SK-N-SH (cell line): ENCODE results near the gene RGL1. TPM values are rescaled to one million over a fixed set of nuclear protein-coding genes. Genes with fewer than 3 reads are reported as not detected.

Experiments
- CTCF ChIA-PET: fragments of 300-600, 350-600 bp; formaldehyde crosslinking; extraction: SDS; loops from one replicate; lab custom pipeline; 2021; lab: Yijun Ruan, JAX
- POLR2A ChIA-PET: fragments of 350-600 bp; sonication (Branson Sonifier 250); formaldehyde crosslinking; extraction: SDS; loops from one replicate; lab custom pipeline; 2020; ENCODE audit warnings: antibody characterized with exemption, inconsistent platforms; lab: Yijun Ruan, JAX
- DNase-seq: peaks from one replicate; pipeline ENCODE4 v3.0.0; 2012
- H2AFZ ChIP-seq: fragments of 200-600 bp; sonication (generic); 2 replicates; pipeline ENCODE4 v1.8.1; 2016; ENCODE audit warnings: antibody characterized with exemption, mild to moderate bottlenecking, low read depth
- H3F3A ChIP-seq: fragments of 200-600 bp; sonication (generic); replicated peaks from 2 replicates; pipeline ENCODE3; 2016; ENCODE audit warnings: antibody characterized with exemption, mild to moderate bottlenecking; ENCODE audit not compliant: insufficient read depth
- H3K27ac ChIP-seq, 2 experiments: fragments of 200-500 bp in 1 of 2; fragments of 200-600 bp in 1 of 2; sonication (Bioruptor generic) in 1 of 2; sonication (generic), shearing (Covaris generic) in 1 of 2; 2 replicates each; pipeline versions ENCODE4 v1.5.1 to v1.6.1; 2014 to 2016; ENCODE audit warnings: low read depth in 2 of 2, inconsistent platforms in 1 of 2, low read length in 1 of 2, mild to moderate bottlenecking in 1 of 2, mixed read lengths in 1 of 2
- H3K27me3 ChIP-seq: fragments of 200-600 bp; sonication (generic), shearing (Covaris generic); 2 replicates; pipeline ENCODE4 v1.6.1; 2016; ENCODE audit warnings: mixed run types; ENCODE audit not compliant: insufficient read depth
- H3K36me3 ChIP-seq, 2 experiments: fragments of 200-500 bp in 1 of 2; fragments of 200-600 bp in 1 of 2; sonication (Bioruptor generic) in 1 of 2; sonication (generic) in 1 of 2; replicated peaks in 1 of 2; 2 replicates each; pipeline versions ENCODE3 to v1.5.1; 2014 to 2016; ENCODE audit warnings: low read length in 1 of 2, mild to moderate bottlenecking in 1 of 2; ENCODE audit not compliant: insufficient read depth in 2 of 2, control insufficient read depth in 1 of 2
- H3K4me1 ChIP-seq, 2 experiments: fragments of 200-500 bp in 1 of 2; fragments of 200-600 bp in 1 of 2; sonication (Bioruptor generic) in 1 of 2; sonication (generic), shearing (Covaris generic) in 1 of 2; 2 replicates each; pipeline versions ENCODE4 v1.5.1 to v1.6.1; 2014 to 2016; ENCODE audit warnings: low read depth in 1 of 2, low read length in 1 of 2, mixed run types in 1 of 2; ENCODE audit not compliant: insufficient read depth in 2 of 2, control insufficient read depth in 1 of 2
- H3K4me2 ChIP-seq: fragments of 200-600 bp; sonication (generic), shearing (Covaris generic); 2 replicates; pipeline ENCODE4 v1.6.1; 2017; ENCODE audit warnings: mixed run types
- H3K4me3 ChIP-seq, 2 experiments: fragments of 200-500 bp in 1 of 2; fragments of 200-600 bp in 1 of 2; sonication (Bioruptor generic) in 1 of 2; sonication (generic), shearing (Covaris generic) in 1 of 2; 2 replicates each; pipeline versions ENCODE4 v1.5.1 to v1.8.1; 2014 to 2016; ENCODE audit warnings: low read depth in 2 of 2, inconsistent platforms in 1 of 2, low read length in 1 of 2, mild to moderate bottlenecking in 1 of 2, mixed read lengths in 1 of 2, moderate library complexity in 1 of 2
- H3K79me2 ChIP-seq: fragments of 200-600 bp; sonication (generic); 2 replicates; pipeline ENCODE4 v1.8.1; 2017; ENCODE audit warnings: mild to moderate bottlenecking; ENCODE audit not compliant: insufficient read depth
- H3K9ac ChIP-seq: fragments of 200-600 bp; sonication (generic); 2 replicates; pipeline ENCODE4 v1.6.1; 2017; ENCODE audit warnings: mixed run types
- H3K9me2 ChIP-seq: fragments of 200-600 bp; sonication (generic); 2 replicates; pipeline ENCODE4 v1.6.1; 2017; ENCODE audit warnings: mixed run types
- H3K9me3 ChIP-seq: fragments of 200-600 bp; sonication (generic); 2 replicates; pipeline ENCODE4 v1.6.1; 2017; ENCODE audit warnings: mixed run types, mild to moderate bottlenecking, moderate library complexity
- H4K20me1 ChIP-seq: fragments of 200-600 bp; sonication (generic); 2 replicates; pipeline ENCODE4 v1.6.1; 2017; ENCODE audit warnings: mild to moderate bottlenecking, mixed run types; ENCODE audit not compliant: insufficient read depth
- CHD2 ChIP-seq: fragments of 150-350 bp; IDR thresholded peaks from 2 replicates; pipeline ENCODE4 v1.6.1; 2018; ENCODE audit warnings: low read length; ENCODE audit not compliant: partially characterized antibody
- CTCF ChIP-seq: fragments of 200-600 bp; sonication (generic); IDR thresholded peaks from 2 replicates; pipeline ENCODE4 v1.6.1; 2017; ENCODE audit warnings: antibody characterized with exemption, mild to moderate bottlenecking, moderate library complexity
- EZH2phosphoT487 ChIP-seq: fragments of 200-600 bp; sonication (generic); IDR thresholded peaks from 2 replicates; pipeline ENCODE4 v1.6.1; 2017; ENCODE audit warnings: low read depth, mixed run types, mild to moderate bottlenecking, antibody characterized with exemption, moderate library complexity, borderline replicate concordance
- FOSL2 ChIP-seq: IDR thresholded peaks from 2 replicates; pipeline ENCODE4 v1.4.0; 2012; ENCODE audit warnings: low read depth, mild to moderate bottlenecking, moderate library complexity, borderline replicate concordance
- FOXJ3 ChIP-seq: sonication (generic); formaldehyde crosslinking; IDR thresholded peaks from 2 replicates; pipeline ENCODE4 v1.5.1; 2020; ENCODE audit warnings: mild to moderate bottlenecking, missing genetic modification reagents
- GATA2 ChIP-seq: sonication (generic); formaldehyde crosslinking; IDR thresholded peaks from 2 replicates; pipeline ENCODE4 v1.5.0; 2020; ENCODE audit warnings: mild to moderate bottlenecking, missing genetic modification reagents
- MEF2A ChIP-seq: IDR thresholded peaks from 2 replicates; pipeline ENCODE4 v1.4.0; 2012; ENCODE audit warnings: low read depth, borderline replicate concordance
- NFIC ChIP-seq: IDR thresholded peaks from 2 replicates; pipeline ENCODE4 v1.4.0; 2012; ENCODE audit warnings: borderline replicate concordance
- NRF1 ChIP-seq: IDR thresholded peaks from 2 replicates; pipeline ENCODE4 v1.6.1; 2012; ENCODE audit warnings: low read depth, mild to moderate bottlenecking, low read length
- SMC3 ChIP-seq: IDR thresholded peaks from 2 replicates; pipeline ENCODE4 v1.6.1; 2012; ENCODE audit warnings: low read depth, low read length, improper control_type of control experiment
- TAF1 ChIP-seq: IDR thresholded peaks from 2 replicates; pipeline ENCODE4 v1.6.1; 2012; ENCODE audit warnings: low read depth, mild to moderate bottlenecking, low read length, moderate library complexity, borderline replicate concordance
- TCF12 ChIP-seq: IDR thresholded peaks from 2 replicates; pipeline ENCODE4 v1.4.0; 2012
- TEAD4 ChIP-seq: IDR thresholded peaks from 2 replicates; pipeline ENCODE4 v1.4.0; 2012; ENCODE audit warnings: mild to moderate bottlenecking, borderline replicate concordance; ENCODE audit not compliant: insufficient read depth
- USF2 ChIP-seq: fragments of 150-350 bp; IDR thresholded peaks from 2 replicates; pipeline ENCODE4 v1.6.1; 2017; ENCODE audit warnings: antibody characterized with exemption, low read length, low read depth, borderline replicate concordance
- ZBTB33 ChIP-seq: IDR thresholded peaks from 2 replicates; pipeline ENCODE4 v1.4.0; 2012; ENCODE audit warnings: low read depth, borderline replicate concordance
- WGBS: methylation state at CpG from one replicate; pipeline ENCODE4 v1.1.6; 2017; ENCODE audit warnings: low lambda C conversion rate; 5-methylcytosine and 5-hydroxymethylcytosine counted together
- polyA plus RNA-seq, 3 experiments: library from polyadenylated mRNA; depleted of rRNA; stranded (reverse); fragments of >200 nt; gene quantifications; 2 replicates each; pipeline ENCODE4 v1.2.3, GENCODE V29; 2012
- TF ChIP-seq, protein P1 (sequence below): IDR thresholded peaks from 2 replicates; pipeline ENCODE4 v1.4.0; 2012; ENCODE audit warnings: low read depth, borderline replicate concordance
- TF ChIP-seq, protein P2 (sequence below): IDR thresholded peaks from 2 replicates; pipeline ENCODE4 v1.4.0; 2012; ENCODE audit warnings: low read depth
- TF ChIP-seq, protein P3 (sequence below): fragments of 150-350 bp; IDR thresholded peaks from 2 replicates; pipeline ENCODE4 v1.6.1; 2016; ENCODE audit warnings: mild to moderate bottlenecking, low read depth, low read length
- TF ChIP-seq, protein P4 (sequence below): IDR thresholded peaks from 2 replicates; pipeline ENCODE4; 2012

RGL1 gene
- polyA plus RNA-seq, 1 of the 3 experiments (the other 2 are of a cell fraction): 8.3 TPM

- Histone ChIP-seq H3F3A (no peaks in the 10 kb centered on the region), H3K36me3 (peaks cover 7 to 64% of the 10 kb centered on the region in 2 experiments), H3K4me1 (peaks cover 11 to 23% of the 10 kb centered on the region in 2 experiments; a peak in 3 of 4 replicates), H3K9me3 (no peaks in the 10 kb centered on the region), H3K27ac (no peak overlapping the region), H4K20me1 (no peaks in the 10 kb centered on the region), H3K27me3 (no peaks in the 10 kb centered on the region), H2AFZ (no peak overlapping the region), H3K9ac (no peak overlapping the region), H3K9me2 (no peaks in the 10 kb centered on the region), H3K4me2 (no peak overlapping the region), H3K79me2 (no peaks in the 10 kb centered on the region), H3K4me3 (no peak overlapping the region)
- 88% methylated on average over 5 of the region's 5 CpGs for WGBS
- ChIA-PET POLR2A (interaction anchor here (0.6 kb wide), 1 partner anchor 29 kb away, joined by 3 read pairs; no protein-coding TSS in a partner anchor), CTCF (interaction anchor here (1.1 to 1.5 kb wide), 2 partner anchors 198 to 199 kb away, joined by 3 to 4 read pairs; no protein-coding TSS in a partner anchor)
- no peak for TF ChIP-seq TEAD4
- TF ChIP-seq CTCF: no peak
- TF ChIP-seq, protein P1, sequence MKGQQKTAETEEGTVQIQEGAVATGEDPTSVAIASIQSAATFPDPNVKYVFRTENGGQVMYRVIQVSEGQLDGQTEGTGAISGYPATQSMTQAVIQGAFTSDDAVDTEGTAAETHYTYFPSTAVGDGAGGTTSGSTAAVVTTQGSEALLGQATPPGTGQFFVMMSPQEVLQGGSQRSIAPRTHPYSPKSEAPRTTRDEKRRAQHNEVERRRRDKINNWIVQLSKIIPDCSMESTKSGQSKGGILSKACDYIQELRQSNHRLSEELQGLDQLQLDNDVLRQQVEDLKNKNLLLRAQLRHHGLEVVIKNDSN: no peak
- TF ChIP-seq TAF1: no peak
- TF ChIP-seq EZH2phosphoT487: no peak
- TF ChIP-seq CHD2: no peak
- TF ChIP-seq SMC3: no peak
- no peak for TF ChIP-seq TCF12
- TF ChIP-seq MEF2A: no peak
- TF ChIP-seq, protein P2, sequence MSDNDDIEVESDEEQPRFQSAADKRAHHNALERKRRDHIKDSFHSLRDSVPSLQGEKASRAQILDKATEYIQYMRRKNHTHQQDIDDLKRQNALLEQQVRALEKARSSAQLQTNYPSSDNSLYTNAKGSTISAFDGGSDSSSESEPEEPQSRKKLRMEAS: no peak
- no peak for DNase-seq
These were observed 78.7 kb downstream of the RGL1 start for GRCh38 chr1:183883623-183884022.

- no peak overlapping the region for H3K4me2 ChIP-seq
- H3K9me2 ChIP-seq: no peaks in the 10 kb centered on the region
- no peak overlapping the region for H3K4me3 ChIP-seq
- peaks cover 9 to 23% of the 10 kb centered on the region in 2 experiments; a peak in 3 of 4 replicates for H3K4me1 ChIP-seq
- no peak overlapping the region for H3K27ac ChIP-seq
- no peaks in the 10 kb centered on the region for H3F3A ChIP-seq
- ChIA-PET CTCF (interaction anchor here (1.1 kb wide), 1 partner anchor 199 kb away, joined by 4 read pairs; no protein-coding TSS in a partner anchor), POLR2A (no interaction called here)
- no peaks in the 10 kb centered on the region for H3K9me3 ChIP-seq
- no peaks in the 10 kb centered on the region for H3K79me2 ChIP-seq
- H4K20me1 ChIP-seq: no peaks in the 10 kb centered on the region
- H3K36me3 ChIP-seq: peaks cover 7 to 73% of the 10 kb centered on the region in 2 experiments
- no peaks in the 10 kb centered on the region for H3K27me3 ChIP-seq
- no peak for DNase-seq
- WGBS: 91% methylated on average over 4 of the region's 4 CpGs
- H2AFZ ChIP-seq: no peak overlapping the region
- H3K9ac ChIP-seq: no peak overlapping the region
- TF ChIP-seq CHD2 (no peak), FOXJ3 (CRISPR knock-in tag) (no peak), NRF1 (no peak), USF2 (no peak), GATA2 (CRISPR knock-in tag) (no peak), FOSL2 (no peak), TCF12 (no peak), ZBTB33 (no peak), NFIC (no peak)
- TF ChIP-seq, protein P2: no peak
- TF ChIP-seq, protein P3, sequence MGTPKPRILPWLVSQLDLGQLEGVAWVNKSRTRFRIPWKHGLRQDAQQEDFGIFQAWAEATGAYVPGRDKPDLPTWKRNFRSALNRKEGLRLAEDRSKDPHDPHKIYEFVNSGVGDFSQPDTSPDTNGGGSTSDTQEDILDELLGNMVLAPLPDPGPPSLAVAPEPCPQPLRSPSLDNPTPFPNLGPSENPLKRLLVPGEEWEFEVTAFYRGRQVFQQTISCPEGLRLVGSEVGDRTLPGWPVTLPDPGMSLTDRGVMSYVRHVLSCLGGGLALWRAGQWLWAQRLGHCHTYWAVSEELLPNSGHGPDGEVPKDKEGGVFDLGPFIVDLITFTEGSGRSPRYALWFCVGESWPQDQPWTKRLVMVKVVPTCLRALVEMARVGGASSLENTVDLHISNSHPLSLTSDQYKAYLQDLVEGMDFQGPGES: no peak
- TF ChIP-seq, protein P4, sequence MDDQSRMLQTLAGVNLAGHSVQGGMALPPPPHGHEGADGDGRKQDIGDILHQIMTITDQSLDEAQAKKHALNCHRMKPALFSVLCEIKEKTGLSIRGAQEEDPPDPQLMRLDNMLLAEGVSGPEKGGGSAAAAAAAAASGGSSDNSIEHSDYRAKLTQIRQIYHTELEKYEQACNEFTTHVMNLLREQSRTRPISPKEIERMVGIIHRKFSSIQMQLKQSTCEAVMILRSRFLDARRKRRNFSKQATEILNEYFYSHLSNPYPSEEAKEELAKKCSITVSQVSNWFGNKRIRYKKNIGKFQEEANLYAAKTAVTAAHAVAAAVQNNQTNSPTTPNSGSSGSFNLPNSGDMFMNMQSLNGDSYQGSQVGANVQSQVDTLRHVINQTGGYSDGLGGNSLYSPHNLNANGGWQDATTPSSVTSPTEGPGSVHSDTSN: no peak
These were observed 79.6 kb downstream of the RGL1 start for GRCh38 chr1:183884526-183884925.
